Uterus (tissue), 4 donors: ENCODE data around the gene KCND3. TPM values are rescaled to one million over a fixed set of nuclear protein-coding genes. Genes with fewer than 3 reads are reported as not detected.
"Not testable (repeated sequence)": the region's sequence is repeated elsewhere in the genome, so short reads cannot be mapped to it uniquely, and the experiment has no call there.

Experiments
- DNase-seq, 2 donors: peaks; one replicate each; pipeline ENCODE4 v3.0.0-alpha.2; 2019 to 2020
- H3K27ac ChIP-seq, 2 donors: fragments of 200-600 bp; sonication (generic); 1 replicate in 1 of 2; 2 replicates in 1 of 2; pipeline ENCODE4 v1.5.1; 2016 to 2018
- H3K27me3 ChIP-seq, 2 donors: fragments of 200-600 bp; sonication (generic); one replicate each; pipeline ENCODE4 v1.5.1; 2018 to 2019; ENCODE audit warnings: control low read depth in 1 of 2
- H3K36me3 ChIP-seq, 2 donors: fragments of 200-600 bp; sonication (generic); one replicate each; pipeline ENCODE4 v1.5.1; 2019; ENCODE audit warnings: control low read depth in 1 of 2
- H3K4me1 ChIP-seq, 2 donors: fragments of 200-600 bp; sonication (generic); one replicate each; pipeline ENCODE4 v1.5.1; 2018 to 2019; ENCODE audit warnings: control low read depth in 1 of 2
- H3K4me3 ChIP-seq, 2 donors: fragments of 200-600 bp; sonication (generic); 1 replicate in 1 of 2; 2 replicates in 1 of 2; pipeline ENCODE4 v1.5.1; 2018 to 2019; ENCODE audit warnings: mild to moderate bottlenecking in 1 of 2
- H3K9me3 ChIP-seq, 2 donors: fragments of 200-600 bp; sonication (generic); one replicate each; pipeline ENCODE4 v1.5.1; 2019; ENCODE audit warnings: control low read depth in 1 of 2
- POLR2A ChIP-seq, 2 donors: fragments of 450-650 bp; IDR thresholded peaks; one replicate each; pipeline ENCODE4 v1.6.1; 2016; ENCODE audit warnings: antibody characterized with exemption in 2 of 2, mild to moderate bottlenecking in 1 of 2, moderate library complexity in 1 of 2
- intact Hi-C: fragments of 100-400 bp; cut with DNase I; formaldehyde crosslinking; loops from one replicate; pipeline ENCODE4 v1.15.1; 2023; ENCODE audit warnings: low total_unique reads
- total RNA-seq, 4 donors: library from RNA; depleted of rRNA in 3 of 4; stranded (reverse); fragments of >200 nt in 3 of 4; gene quantifications; one replicate each; pipeline versions ENCODE4 v1.1.0 to v1.2.4, GENCODE V29; 2014 to 2023
- TF ChIP-seq, protein P1 (sequence below), 4 experiments: fragments of 200-600 bp in 2 of 4; fragments of 450-650 bp in 2 of 4; sonication (generic) in 2 of 4; IDR thresholded peaks; one replicate each; pipeline ENCODE4 v1.5.1; 2016 to 2019; ENCODE audit warnings: antibody characterized with exemption in 4 of 4, mild to moderate bottlenecking in 2 of 4, moderate library complexity in 1 of 4
- donor health status: DM: yes; HTN: yes; CAD: no.

KCND3 gene
- total RNA-seq, 4 donors from 2014 or later, result 5.0 to 13.5 (median 7.2) TPM

DNA sequence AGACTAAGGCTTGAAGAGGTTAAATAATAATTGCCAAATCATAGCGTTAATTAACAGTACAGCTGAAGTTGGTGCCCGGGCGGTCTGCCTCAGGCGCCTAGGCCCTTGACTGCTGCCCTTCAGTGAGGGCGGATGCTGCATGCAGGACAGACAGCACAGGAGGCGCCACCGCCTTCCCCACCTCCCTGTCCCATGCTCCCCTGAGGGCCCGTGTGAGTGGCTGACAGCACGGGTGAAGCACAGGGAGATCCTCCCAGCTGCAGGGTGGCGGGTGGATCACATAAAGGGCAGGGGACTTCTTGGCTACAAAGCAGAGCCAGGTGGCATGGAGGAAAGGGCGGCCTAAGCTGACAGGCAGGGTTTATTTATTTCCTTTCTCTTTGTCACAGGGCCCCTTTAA lies 184.7 kb downstream of the KCND3 start:
- no peak for DNase-seq
- no peaks in the 10 kb centered on the region for H3K4me1 ChIP-seq
- no peak overlapping the region for H3K4me3 ChIP-seq
- TF ChIP-seq POLR2A (IDR thresholded peaks at IDR 0.05), result no peak
- TF ChIP-seq, protein P1, sequence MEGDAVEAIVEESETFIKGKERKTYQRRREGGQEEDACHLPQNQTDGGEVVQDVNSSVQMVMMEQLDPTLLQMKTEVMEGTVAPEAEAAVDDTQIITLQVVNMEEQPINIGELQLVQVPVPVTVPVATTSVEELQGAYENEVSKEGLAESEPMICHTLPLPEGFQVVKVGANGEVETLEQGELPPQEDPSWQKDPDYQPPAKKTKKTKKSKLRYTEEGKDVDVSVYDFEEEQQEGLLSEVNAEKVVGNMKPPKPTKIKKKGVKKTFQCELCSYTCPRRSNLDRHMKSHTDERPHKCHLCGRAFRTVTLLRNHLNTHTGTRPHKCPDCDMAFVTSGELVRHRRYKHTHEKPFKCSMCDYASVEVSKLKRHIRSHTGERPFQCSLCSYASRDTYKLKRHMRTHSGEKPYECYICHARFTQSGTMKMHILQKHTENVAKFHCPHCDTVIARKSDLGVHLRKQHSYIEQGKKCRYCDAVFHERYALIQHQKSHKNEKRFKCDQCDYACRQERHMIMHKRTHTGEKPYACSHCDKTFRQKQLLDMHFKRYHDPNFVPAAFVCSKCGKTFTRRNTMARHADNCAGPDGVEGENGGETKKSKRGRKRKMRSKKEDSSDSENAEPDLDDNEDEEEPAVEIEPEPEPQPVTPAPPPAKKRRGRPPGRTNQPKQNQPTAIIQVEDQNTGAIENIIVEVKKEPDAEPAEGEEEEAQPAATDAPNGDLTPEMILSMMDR (IDR thresholded peaks at IDR 0.05), result no peak
- H3K27ac ChIP-seq, result no peak overlapping the region
- intact Hi-C loops, result no loop called here
- H3K9me3 ChIP-seq, result no peaks in the 10 kb centered on the region
- no peaks in the 10 kb centered on the region for H3K36me3 ChIP-seq
- no peaks in the 10 kb centered on the region for H3K27me3 ChIP-seq

DNA sequence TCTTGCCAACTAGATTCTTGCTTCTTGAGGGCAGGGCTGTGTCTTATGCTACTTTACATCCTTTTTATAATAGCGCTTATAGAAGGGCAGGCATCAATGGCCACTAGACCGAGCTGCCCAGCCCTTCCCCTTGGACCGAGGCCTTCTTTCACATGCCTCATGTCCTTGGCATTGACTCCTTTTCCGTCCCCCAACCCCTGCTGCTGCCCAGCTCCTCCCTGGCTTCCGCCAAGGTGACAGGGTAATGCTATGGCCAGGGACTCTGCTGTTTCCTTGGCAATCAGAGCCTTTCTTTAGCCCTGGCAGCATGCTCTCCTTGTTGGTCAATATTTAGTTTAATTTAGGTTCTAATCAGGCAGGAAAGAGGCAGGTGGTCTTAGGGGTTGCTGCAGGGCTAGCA lies 185.5 kb downstream of the KCND3 start:
- intact Hi-C loops, result no loop called here
- Histone ChIP-seq H3K27me3 (no peaks in the 10 kb centered on the region), H3K4me1 (no peaks in the 10 kb centered on the region), H3K27ac (no peak overlapping the region), H3K9me3 (no peaks in the 10 kb centered on the region), H3K36me3 (no peaks in the 10 kb centered on the region), H3K4me3 (no peak overlapping the region)
- no peak for DNase-seq
- TF ChIP-seq POLR2A (IDR thresholded peaks at IDR 0.05), result no peak
- TF ChIP-seq, protein P1 (IDR thresholded peaks at IDR 0.05), result no peak

DNA sequence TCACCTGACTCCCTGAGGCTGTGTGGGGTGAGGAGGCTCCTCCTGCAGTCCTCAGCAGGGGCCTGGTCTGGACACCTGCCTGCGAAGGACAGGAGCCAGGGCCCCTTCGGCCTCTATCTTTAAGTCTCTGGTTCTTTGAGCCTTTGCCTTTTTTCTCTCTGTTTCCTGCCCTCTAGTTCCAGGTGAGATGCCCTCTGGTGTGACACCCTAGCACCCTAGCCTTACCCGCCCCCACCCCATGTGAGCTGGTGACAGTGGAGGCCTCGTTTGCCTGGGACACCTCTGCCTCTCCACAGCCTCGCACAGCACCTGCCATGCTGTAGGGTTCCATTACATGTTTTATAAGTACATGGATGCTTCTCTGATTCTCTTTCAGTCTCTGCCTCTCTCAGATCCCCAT lies 186.5 kb downstream of the KCND3 start:
- no peak overlapping the region for H3K27ac ChIP-seq
- intact Hi-C loops, result no loop called here
- H3K9me3 ChIP-seq, result no peaks in the 10 kb centered on the region
- DNase-seq, result no peak
- H3K27me3 ChIP-seq, result no peaks in the 10 kb centered on the region
- no peak for TF ChIP-seq POLR2A (IDR thresholded peaks at IDR 0.05)
- TF ChIP-seq, protein P1 (IDR thresholded peaks at IDR 0.05), result no peak
- no peaks in the 10 kb centered on the region for H3K36me3 ChIP-seq
- no peak overlapping the region for H3K4me3 ChIP-seq
- no peaks in the 10 kb centered on the region for H3K4me1 ChIP-seq

DNA sequence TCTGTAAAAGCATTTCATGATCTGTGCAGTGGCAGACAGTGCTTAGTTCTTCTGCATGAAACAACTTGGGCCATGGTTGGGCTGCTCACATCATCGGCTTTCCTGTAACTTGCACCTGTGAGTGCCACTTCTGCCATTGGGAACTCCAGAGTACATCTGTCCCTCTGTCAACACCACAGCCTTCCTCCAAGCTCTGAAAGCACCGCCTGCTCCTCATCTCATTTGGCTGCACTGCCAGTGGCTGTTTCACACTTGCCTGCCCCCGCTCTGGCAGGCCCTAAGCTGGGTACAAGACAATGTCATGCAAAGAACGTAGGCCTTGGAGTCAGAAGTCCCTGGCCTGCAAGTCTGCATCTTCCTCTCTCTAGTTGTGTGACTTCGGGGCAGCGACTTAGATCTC lies 187.4 kb downstream of the KCND3 start:
- no peak for DNase-seq
- intact Hi-C loops, result no loop called here
- no peaks in the 10 kb centered on the region for H3K4me1 ChIP-seq

DNA sequence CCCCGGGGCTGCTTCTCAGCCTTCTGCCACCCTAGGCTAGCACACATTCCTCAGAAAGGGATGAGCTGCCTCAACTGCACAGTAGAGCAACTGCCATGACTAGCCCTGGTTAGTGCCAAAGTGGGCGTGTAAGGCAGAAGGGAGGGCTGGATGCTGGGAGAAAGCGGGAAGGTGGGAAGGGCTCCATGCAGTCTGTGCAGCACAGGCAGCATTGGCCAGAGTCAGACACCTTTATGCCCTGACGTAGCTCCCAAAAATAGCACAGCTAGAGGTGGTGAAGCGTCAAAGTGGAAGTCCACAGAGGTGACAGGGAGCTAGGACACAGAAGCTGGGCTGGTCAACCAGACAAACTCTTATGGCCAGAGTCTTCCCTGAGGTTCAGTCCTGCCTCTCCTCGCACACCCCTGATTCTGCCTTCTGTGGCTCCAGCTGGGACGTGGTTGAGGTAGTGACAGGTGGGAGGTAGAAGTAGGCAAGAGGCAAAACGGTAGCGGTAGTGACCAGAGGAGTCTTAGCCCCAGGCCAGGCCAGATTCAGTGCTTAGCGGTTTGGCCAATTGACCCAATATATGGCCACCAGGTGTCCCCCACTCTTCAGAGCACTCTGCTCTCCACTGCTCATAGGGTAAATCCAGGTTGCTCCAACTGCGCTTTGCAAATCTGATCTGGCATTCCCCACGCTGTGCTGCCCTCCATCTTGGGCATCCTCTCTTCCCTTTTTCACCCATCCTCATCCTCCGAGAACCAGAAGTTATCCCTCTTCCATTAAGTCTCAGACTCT lies 188.2 kb downstream of the KCND3 start:
- no peak for TF ChIP-seq POLR2A (IDR thresholded peaks at IDR 0.05)
- TF ChIP-seq, protein P1 (IDR thresholded peaks at IDR 0.05), result no peak
- no peak overlapping the region for H3K4me3 ChIP-seq
- H3K36me3 ChIP-seq, result no peaks in the 10 kb centered on the region
- DNase-seq, result no peak
- H3K9me3 ChIP-seq, result no peaks in the 10 kb centered on the region
- intact Hi-C loops, result no loop called here
- no peaks in the 10 kb centered on the region for H3K4me1 ChIP-seq
- H3K27ac ChIP-seq, result no peak overlapping the region
- H3K27me3 ChIP-seq, result no peaks in the 10 kb centered on the region

More for the DNA sequence above, 187.4 kb downstream of the KCND3 start:
- Histone ChIP-seq H3K27ac (no peak overlapping the region), H3K4me3 (no peak overlapping the region), H3K9me3 (no peaks in the 10 kb centered on the region), H3K27me3 (no peaks in the 10 kb centered on the region), H3K36me3 (no peaks in the 10 kb centered on the region)
- no peak for TF ChIP-seq POLR2A (IDR thresholded peaks at IDR 0.05)
- TF ChIP-seq, protein P1 (IDR thresholded peaks at IDR 0.05), result no peak

DNA sequence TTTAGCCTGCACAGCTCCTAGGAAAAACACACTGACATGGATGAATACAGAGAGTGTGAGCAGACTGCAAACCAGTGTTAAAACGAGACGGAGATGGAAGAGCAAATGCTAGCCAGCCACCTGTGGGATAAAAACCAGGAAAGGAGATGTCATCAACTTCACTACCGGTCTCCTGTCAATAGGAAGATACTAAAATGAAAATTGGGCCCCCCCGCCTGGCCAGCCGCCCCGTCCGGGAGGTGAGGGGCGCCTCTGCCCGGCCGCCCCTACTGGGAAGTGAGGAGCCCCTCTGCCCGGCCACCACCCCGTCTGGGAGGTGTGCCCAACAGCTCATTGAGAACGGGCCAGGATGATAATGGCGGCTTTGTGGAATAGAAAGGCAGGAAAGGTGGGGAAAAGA lies 189.7 kb downstream of the KCND3 start:
- intact Hi-C loops, H3K4me1 ChIP-seq, H3K4me3 ChIP-seq, H3K9me3 ChIP-seq, H3K27me3 ChIP-seq, DNase-seq, H3K27ac ChIP-seq, H3K36me3 ChIP-seq: not testable (repeated sequence)
